Hypothalamus (tissue), 51 donors: ENCODE measurements around the gene TCF4.

Experiments
- DNase-seq, 51 donors: peaks; one replicate each; lab custom pipeline; 2025; lab: John Stamatoyannopoulos, UW

Gene TCF4

DNA sequence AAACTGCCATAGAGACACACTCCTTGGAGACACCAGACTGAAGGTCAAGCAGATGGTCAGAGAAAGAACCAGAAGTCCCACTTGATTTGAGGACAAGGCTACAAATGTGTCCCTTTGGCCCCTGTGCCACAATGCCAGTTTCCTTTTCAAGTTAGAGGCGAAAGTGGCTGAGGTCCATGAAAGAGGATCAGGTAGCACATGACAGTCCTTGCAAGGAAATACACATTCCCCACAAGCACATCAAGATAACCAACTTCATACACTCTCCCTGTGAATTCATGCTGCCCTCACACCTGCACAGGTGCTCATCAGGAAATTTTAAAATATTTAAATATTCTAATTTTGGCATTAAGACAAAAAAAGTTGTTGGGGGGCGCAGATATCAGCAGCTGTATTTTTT, 218.6 kb downstream of the TCF4 start:
- DNase-seq: no peak

DNA sequence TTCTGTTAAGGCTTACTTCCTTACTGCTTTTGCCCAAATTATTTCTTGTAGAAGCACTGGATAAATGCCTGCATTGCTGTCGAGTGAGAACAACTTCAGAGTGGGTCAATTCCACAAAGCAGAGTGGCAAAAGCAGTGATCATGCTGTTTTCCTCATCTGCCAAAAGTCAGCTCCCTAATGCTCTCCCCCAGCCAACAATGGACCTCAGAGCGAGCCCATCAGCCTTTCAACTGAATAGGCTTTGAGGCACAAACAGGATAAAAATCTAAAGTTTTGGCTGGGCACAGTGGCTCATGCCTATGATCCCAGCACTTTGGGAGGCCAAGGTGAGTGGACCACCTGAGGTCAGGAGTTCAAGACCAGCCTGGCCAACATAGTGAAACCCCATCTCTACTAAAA, 222.7 kb downstream of the TCF4 start:
- peak in 1 of 51 donors; percentile 19 for DNase-seq

DNA sequence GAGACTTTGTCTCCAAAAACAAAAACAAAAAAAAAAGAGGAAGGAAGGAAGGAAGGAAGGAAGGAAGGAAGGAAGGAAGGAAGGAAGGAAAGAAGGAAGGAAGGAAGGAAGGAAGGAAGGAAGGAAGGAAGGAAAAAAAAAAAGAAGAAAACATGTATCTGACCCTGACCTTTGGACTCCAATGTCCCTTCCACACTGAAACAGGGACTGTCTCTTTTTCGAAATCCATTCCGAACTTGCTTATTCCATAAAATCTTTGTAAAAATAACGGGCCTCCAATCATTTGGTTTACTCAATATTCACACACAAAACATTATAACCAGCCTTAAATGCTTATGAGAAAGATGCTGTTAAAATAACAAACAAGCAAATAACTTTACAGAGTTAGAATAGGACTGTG, 225.7 kb downstream of the TCF4 start:
- DNase-seq: no peak

DNA sequence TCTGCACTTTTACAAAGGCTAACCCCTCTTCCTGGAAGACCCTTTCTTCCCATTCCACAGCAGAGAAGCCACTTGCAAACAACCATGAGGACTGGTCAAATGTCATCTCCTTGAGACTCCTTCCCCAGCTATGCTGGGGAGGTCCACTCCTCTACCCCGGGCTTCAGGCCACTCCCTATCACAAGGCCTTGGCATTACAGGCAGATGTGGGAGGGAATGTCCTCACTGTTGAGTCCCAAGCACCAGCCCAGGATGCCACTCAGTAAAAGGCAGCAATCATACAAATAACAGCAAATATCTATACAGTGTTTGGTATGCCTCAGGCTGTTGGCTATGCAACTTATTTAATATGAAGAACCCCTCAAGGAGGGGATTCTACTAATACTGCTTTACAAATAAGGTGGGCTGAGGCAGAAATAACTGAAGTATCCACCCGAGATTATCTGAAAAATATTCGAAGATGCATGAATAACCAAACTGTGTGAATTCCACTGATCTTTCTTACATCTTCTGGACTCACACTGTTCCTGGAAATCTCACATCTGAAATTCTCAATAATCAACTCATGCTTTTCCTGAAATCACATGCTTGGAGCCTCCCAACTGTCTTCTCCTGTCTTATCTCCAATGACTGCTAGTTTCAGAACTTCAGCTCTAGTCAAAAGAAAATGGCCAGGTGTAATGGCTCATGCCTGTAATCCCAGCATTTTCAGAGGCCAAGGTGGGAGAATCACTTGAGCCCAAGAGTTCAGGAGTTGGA, 226.3 kb downstream of the TCF4 start:
- no peak for DNase-seq

DNA sequence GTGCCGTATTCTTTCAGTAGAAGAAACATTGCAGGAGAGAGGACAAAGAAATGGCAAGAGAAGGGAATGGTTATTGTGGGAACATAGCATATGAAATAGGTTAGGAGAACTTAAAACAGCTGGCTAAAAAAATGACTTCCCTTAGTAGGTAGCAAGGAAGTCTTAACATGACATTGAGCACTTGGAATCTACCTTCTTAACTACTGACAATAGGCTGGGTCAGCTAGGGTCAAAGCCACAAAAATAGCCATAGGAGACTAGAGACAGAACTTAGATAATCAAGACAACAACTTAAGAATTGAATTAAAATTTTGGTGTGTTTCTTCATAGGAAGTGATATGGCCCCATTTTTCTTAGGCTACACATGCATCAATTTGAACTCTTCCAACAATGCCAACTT, 227.9 kb downstream of the TCF4 start:
- no peak for DNase-seq

DNA sequence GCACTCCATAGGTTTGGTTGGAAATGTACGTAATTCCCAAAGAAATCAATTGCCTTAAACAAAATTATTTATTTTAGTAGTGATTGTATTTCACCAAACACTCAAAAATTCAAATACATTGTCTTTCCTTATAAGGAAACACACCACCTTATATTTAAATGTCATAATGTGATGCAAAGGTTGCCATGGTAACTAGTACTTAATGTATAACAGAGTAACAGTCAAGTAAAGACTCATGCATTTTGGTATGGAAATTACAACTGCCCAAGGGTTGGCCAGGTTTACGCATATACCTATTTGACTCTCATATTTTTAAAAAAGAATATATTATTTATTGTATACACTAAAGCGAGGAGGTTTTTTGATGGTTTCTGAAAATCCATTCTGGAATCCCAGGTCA, 231.2 kb downstream of the TCF4 start:
- no peak for DNase-seq

DNA sequence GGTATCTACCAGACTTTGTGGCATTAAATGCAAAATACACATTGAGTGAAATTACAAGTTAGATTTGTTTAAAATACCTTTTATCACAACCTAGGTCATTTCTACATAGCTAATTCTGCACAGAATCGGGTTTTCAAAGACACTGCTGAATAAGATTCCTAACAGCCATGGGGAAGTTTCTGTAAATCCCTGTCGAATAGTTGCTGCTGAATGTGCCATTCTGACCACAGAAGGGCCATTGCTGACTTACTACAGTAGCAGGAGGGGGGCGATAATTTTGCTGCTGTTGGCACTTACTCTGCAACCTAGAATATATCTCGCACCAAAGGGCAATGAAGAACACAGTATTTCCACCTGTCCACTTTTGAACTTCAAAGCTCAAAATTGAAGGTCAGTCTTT, 232.8 kb downstream of the TCF4 start:
- peak in 2 of 51 donors; percentile 27 to 28 for DNase-seq

DNA sequence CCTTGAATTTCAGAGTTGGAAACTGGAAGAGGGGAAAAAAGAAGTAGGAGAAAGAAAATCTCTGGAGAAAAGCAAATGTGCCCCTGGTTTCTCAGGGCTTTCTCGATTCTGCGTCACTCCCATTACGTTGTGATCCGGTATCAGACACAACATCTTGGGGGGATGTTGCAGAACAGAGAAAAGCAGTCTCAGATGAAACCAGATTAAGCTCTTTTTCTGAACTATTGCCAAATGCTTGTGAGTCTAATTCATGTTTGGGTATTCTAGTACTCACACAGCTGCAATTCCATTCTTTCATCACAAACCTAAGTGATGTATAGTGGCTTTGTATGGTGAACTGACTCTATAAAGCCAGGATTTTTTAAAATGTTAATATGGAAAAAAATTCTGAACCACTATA, 233.2 kb downstream of the TCF4 start:
- peak in 2 of 51 donors; percentile 45 to 51 for DNase-seq

DNA sequence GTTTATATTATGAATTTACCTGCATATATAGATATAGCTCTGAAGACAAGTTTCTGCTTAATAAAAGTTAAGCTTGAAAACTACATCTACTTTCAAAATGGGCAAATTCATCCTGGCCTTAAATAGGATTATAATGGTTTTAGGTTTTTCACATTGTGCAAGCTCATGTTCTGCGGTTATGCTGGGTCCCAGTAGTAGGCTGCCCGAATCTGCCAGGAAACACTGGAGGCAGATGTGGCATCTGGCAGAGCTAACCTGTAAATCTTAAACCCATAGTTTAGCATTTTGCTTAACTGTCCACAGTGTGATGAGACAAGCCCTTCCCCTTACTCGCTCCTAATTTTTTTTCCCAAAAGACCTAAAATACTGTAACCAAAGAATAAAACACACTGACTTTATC, 234.2 kb downstream of the TCF4 start:
- peak in 1 of 51 donors; percentile 41 for DNase-seq

DNA sequence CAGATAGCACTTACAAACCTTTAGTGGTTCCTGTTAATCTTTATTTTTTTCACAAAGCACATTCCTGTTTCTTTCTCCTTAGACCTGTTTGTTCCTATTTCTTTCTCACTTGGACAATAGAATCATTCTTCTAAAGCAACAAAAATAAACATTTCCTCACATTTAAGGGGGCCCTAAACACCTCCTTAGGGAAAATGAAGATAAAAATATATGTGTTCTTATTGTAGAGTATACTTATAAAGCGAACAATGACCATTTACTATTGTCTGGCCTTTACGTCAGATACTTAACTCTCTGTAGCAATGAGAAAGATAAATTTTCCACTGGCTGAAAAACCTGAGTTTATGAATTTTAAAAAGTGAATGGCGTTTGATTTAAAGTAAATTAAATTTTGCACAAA, 234.6 kb downstream of the TCF4 start:
- DNase-seq: no peak

DNA sequence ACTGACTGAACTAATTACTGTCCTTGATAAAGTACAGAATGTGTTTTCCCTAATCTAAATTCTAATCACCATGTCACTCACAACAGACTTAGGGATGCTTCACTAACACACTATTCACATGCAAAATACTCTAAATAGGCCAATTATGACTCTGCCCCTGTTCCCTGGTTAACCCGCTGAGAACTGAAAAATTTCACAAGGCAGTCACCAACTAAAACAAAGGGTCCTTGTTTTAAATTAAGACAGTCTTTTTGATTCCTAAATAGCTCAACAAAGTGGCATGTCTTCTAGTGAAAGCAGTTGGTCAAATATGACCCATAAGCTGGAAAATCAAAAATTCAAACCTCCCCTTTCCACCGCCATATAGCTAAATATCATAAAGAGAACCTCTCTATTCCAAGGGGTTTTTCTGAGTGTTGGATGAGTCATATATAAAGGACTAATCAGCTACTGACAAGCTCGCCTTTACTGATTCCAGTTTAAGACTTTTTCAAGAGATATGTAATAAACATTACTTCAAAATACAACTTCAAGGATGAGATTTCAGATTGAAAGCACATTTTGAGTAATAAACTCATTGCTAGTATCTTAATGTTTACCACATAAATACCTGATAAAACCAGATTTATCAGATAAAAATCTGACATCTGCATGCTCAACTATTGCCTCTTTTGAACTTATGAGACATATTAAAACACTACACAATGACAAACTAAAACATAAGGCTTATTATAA, 235.8 kb downstream of the TCF4 start:
- peak in 5 of 51 donors; percentile 24 to 73 (median 32) for DNase-seq

DNA sequence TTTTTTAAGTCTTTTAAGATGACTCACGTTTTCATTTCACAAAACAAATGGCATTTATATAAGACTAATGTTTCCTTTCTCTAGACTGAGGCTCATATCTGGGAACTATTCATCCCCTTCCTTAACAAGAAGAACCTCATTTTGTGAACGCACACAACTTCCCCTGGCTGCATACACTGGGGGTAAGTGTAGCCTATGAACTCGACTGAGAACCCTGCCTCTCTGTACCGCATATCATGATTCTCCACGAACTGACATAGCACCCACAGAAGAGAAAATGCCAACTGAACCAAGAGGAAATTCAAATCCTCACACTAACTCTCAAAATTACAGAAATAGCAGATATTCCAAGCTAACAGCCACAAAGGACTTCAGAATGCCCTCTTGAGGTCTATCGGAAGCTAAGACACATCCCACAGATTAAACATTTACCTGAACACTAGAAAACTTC, 236.7 kb downstream of the TCF4 start:
- DNase-seq: peak in 2 of 51 donors; percentile 37 to 60

DNA sequence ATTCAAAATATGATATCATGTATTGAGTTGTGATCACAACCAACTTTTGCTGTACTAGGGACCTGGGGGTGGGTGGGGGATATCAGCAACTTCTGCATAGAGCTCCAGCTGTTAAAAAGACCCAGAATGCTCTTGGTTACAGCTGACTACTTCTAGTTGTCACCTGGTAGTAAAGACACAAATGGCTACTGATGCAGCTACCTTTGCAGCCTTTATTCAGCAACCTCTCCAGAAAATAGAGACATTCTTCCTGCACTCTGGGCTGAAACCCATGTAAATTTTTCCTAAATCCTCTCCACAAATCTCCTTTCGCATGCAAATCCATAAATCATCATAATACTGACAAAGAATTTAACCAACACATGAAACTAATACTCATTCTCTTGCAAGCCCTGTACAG, 238.3 kb downstream of the TCF4 start:
- DNase-seq: peak in 1 of 51 donors; percentile 45

DNA sequence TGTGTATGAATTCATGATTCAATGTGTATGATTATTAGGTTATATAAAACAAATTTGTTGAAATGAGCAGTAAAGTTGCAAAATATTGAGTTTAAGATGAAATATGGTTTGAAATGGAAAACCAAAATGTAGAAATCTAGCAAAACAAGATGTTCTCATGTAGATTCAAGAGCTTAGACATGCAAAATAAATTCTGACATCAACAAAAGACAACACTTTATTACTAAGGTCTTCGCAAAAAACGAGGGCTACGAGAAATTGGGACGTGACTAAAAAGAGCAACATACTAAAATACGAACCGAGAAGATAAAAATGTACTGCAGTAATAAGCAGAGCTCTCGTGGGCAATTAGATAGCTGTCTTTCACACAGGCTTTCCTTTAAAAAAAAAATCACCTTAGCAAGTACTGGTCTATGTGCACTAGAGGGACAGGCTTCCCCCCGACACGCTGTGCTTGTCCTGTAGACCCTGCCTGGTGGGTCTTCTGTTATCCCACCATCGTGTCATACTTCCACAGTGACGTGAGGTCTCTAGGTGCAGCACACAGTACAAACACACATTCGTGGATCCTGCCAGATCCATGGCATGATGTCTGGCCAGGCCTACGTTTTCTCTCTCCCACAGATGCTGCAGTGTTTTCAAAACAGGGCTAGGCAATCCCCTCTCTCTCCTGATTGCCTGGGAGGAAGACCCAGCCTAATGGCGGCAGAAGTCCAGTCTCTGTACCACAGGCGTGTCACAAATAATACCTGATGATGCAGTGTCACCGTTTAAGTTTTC, 240.8 kb downstream of the TCF4 start:
- DNase-seq: peak in 16 of 51 donors; percentile 8 to 70 (median 29)

DNA sequence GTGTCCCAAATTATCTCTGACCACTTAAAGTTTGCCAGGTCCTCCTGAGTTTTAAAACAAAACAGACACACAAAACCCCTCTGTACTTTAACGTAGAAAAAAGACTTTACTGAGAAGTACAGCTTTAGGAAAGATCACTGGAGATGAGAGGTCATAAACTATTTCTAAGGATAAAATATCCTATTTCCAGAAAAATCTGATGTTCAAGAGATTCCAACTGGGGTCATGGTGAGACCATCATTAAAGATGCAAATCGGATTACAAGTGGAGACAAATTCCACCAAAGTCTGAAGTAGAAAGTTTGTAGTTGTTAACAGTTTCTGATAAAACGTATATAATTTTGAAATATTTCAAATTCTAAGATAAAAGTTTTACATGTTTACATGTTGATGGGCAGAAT, 241.6 kb downstream of the TCF4 start:
- no peak for DNase-seq

DNA sequence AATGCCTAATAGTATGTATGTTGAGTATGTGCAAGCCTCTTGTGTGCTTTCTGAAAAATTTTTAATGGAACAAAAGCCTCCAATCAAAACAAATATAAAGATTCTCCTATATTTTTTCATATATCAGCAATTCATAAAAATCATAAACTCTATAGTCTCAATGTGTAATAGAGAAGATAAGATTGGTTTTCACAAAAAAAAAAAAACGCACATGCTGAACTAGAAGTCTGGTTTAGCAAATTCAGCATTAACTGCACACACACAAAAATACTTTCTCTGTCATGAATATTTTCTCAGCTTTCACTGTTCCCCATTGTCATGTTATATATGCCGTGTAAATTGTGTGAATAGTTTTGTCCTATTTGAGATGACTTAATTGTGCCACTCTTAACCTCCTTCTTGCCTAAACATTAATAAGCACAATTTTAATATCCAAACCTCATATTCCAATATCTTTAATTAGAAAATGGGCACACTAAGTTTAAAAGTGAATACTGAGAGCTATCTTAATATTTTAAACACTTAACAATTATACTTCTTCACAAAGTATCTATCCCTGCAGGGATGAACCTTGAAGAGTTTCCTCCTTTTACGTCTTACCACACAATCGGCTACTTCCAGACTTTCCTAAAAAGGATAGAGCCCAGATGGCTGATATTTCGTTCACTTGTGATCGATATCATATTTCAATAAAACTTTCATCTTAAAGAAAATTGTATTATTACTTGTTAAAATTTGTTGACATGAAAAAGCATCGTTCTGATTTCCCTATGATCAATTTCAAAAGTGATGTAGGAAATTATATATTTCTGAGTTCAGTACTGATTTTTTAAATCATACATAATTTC, 242.7 kb downstream of the TCF4 start:
- DNase-seq: no peak

DNA sequence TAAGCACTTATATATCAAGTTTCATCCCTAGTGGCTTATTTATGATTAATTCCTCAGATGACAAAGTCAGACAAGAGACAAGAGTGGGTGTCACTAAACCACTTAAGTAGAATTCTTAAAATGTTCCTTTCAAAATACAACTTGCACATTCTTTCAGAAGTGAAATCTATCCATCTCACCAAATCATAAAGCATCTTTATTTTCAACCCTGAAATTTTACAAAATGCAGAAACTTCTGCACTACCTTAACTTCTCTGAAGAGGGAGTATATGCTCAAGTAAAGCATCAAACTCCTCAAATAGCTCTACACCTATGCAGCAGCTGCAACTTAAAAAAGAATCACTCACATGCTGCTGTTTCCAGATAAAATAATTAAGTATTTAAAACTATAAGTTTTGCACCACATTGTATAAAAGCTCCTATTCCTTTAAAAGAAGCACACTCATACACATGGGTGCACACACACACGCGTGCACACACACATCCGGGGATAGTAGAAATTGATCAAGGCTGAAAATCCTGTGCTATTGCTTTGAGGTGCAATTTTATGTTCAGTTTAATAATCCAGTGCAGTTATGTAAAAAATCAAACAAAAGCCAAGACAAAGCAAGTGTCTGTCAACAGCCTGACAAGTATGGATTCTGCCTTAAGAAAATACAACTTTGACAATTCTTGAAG, 244.5 kb downstream of the TCF4 start:
- peak in 1 of 51 donors; percentile 45 for DNase-seq

DNA sequence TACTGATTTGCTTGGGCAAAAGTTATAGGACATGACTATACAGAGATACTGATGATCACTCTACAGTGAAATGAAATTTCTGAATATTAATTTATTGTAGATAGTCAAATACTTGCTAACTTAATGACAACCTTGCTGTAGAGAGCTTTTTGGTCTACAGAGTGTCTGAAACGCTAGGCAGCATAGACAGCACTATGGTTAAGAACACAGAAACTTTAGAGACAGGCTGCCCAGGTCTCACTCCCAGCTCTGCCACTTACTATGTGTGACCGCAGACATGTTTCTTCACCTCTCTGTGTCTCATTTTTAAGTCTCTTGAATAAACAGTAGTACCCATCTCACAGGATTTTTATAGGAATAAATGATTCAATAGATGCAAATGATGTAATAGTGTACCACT, 247.0 kb downstream of the TCF4 start:
- DNase-seq: no peak

DNA sequence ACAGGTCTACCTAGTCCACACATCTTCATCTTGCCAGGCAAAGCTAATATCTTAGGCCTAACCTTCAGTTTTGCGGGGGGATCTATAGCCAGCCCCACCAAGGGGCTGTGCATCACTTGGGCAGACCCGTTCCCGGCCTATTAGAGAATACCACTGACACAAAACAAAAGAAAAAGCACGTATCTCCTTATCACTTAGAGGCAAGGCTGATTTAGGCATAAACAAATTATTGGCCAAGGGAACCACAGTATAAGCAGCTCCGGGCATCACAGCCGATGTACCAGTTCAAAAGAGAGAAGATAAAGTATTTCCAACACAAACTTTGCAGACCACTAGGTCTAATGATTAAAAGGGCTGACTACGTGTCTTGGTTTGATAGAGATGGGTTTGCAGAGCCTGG, 248.0 kb downstream of the TCF4 start:
- DNase-seq: no peak
